Upper lobe of left lung (tissue), 4 donors: Measurements from ENCODE around the gene EXD3.

Experiments
- POLR2A ChIP-seq, 4 donors: fragments of 450-650 bp; IDR thresholded peaks; one replicate each; pipeline ENCODE4 v1.5.1; 2016 to 2017; ENCODE audit warnings: antibody characterized with exemption in 4 of 4, mild to moderate bottlenecking in 2 of 4
- POLR2AphosphoS5 ChIP-seq, 2 donors: sonication (generic); formaldehyde crosslinking; IDR thresholded peaks; one replicate each; pipeline ENCODE4 v1.5.1; 2017; ENCODE audit warnings: antibody characterized with exemption in 2 of 2
- TF ChIP-seq, protein P1 (sequence below), 6 experiments: fragments of 450-650 bp in 4 of 6; fragments of 200-600 bp in 2 of 6; sonication (generic) in 2 of 6; IDR thresholded peaks; one replicate each; pipeline ENCODE4 v1.5.1; 2016 to 2019; ENCODE audit warnings: antibody characterized with exemption in 6 of 6

DNA sequence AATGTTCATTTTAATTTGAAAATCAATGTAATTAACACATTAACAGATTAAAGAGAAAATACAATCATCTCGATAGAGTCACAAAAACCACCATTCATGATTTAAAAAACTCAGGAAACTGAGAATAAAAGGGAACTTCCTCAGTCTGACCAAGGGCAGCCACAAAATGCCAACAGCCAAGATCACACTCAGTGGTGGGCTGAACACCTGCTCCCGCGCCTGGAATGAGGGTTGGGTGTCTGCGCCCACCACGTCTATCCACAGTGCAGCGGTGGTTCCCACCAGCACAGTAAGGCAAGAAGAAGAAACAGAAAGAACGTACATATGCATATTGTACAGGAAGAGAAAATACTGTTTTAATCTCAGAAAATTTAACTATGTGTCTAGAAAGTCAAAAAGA lies 47.8 kb upstream of the EXD3 start:
- TF ChIP-seq, protein P1, sequence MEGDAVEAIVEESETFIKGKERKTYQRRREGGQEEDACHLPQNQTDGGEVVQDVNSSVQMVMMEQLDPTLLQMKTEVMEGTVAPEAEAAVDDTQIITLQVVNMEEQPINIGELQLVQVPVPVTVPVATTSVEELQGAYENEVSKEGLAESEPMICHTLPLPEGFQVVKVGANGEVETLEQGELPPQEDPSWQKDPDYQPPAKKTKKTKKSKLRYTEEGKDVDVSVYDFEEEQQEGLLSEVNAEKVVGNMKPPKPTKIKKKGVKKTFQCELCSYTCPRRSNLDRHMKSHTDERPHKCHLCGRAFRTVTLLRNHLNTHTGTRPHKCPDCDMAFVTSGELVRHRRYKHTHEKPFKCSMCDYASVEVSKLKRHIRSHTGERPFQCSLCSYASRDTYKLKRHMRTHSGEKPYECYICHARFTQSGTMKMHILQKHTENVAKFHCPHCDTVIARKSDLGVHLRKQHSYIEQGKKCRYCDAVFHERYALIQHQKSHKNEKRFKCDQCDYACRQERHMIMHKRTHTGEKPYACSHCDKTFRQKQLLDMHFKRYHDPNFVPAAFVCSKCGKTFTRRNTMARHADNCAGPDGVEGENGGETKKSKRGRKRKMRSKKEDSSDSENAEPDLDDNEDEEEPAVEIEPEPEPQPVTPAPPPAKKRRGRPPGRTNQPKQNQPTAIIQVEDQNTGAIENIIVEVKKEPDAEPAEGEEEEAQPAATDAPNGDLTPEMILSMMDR (IDR thresholded peaks at IDR 0.05) = no peak
- TF ChIP-seq POLR2A (IDR thresholded peaks at IDR 0.05) (no peak), POLR2AphosphoS5 (IDR thresholded peaks at IDR 0.05) (no peak)
